HepG2 (cell line): ENCODE results near the gene ABL2.

Experiments
- ATF7-NPFF ChIP-seq: sonication (generic); formaldehyde crosslinking; IDR thresholded peaks from 2 replicates; pipeline ENCODE4 v1.8.1; 2023; ENCODE audit warnings: mild to moderate bottlenecking, low read depth, missing genetic modification reagents, moderate library complexity
- TF ChIP-seq, protein P1 (sequence below): sonication (generic); formaldehyde crosslinking; IDR thresholded peaks from 2 replicates; pipeline ENCODE4 v1.5.0; 2020; ENCODE audit warnings: mild to moderate bottlenecking, missing genetic modification reagents, moderate library complexity
- TF ChIP-seq, protein P2 (sequence below): IDR thresholded peaks from 2 replicates; pipeline ENCODE4 v1.6.1; 2016; ENCODE audit warnings: low read depth, borderline replicate concordance

DNA sequence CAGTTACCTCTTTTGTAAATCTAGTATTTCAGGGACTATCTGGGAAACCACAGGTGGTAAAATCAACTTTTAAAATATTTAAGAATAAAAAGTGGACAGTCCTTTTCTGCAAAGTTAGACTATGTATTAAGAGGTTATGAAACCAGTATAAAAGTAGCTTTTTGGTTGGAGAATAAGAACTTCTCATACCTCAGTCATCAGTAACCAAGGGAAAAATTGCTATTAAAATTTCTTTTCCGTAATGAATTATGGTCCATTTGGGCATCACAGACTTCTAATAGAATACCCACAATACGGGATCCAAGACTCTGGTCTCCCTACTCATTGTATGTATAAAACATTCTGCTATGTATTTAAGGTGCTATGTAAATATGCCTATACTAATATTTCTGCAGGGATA is 51.9 kb downstream of the ABL2 start:
- TF ChIP-seq ATF7-NPFF (CRISPR knock-in tag), result no peak
- TF ChIP-seq, protein P1, sequence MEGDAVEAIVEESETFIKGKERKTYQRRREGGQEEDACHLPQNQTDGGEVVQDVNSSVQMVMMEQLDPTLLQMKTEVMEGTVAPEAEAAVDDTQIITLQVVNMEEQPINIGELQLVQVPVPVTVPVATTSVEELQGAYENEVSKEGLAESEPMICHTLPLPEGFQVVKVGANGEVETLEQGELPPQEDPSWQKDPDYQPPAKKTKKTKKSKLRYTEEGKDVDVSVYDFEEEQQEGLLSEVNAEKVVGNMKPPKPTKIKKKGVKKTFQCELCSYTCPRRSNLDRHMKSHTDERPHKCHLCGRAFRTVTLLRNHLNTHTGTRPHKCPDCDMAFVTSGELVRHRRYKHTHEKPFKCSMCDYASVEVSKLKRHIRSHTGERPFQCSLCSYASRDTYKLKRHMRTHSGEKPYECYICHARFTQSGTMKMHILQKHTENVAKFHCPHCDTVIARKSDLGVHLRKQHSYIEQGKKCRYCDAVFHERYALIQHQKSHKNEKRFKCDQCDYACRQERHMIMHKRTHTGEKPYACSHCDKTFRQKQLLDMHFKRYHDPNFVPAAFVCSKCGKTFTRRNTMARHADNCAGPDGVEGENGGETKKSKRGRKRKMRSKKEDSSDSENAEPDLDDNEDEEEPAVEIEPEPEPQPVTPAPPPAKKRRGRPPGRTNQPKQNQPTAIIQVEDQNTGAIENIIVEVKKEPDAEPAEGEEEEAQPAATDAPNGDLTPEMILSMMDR, result no peak
- TF ChIP-seq, protein P2, sequence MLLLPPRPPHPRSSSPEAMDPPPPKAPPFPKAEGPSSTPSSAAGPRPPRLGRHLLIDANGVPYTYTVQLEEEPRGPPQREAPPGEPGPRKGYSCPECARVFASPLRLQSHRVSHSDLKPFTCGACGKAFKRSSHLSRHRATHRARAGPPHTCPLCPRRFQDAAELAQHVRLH (CRISPR knock-in tag), result no peak
